KBM-7 (cell line): Measurements from ENCODE around the gene SATB2.

Experiments used
- DNase-seq: peaks from one replicate; pipeline ENCODE4 v3.0.0-alpha.2; 2015
- in situ Hi-C: fragments of 300-500 bp; cut with MboI; formaldehyde crosslinking; loops from 2 replicates; pipeline ENCODE4 v1.14.3; 2020; ENCODE audit warnings: low sequenced_read_pairs, low pct_unique_long_range_greater_than_20kb, mixed read lengths

Gene SATB2

GRCh38 chr2:199467066-199467822 is 9.5 kb upstream of the SATB2 start:
- in situ Hi-C loops: no loop called here
- no peak for DNase-seq

DNA sequence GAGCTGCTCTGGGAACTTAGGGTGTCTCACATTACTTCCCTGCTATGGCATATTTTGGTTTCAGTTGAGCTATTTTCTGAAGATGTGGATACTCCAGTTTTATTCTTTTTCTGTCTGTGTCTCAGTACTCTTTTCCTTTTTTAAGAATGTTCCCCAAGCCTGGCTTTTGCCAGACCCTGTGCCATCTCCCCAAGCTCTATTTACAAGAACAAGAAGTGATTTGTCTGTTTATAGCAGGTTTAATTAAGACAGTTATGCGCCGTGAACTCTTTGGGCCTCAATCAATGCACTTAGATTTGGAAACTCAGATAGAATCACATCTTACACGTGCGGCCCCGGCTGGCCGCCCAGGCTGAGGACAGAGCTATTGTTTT is 8.9 kb upstream of the SATB2 start:
- DNase-seq: no peak
- in situ Hi-C loops: no loop called here

- no peak for DNase-seq
- in situ Hi-C loops: no loop called here
These were observed 8.4 kb upstream of the SATB2 start for GRCh38 chr2:199465988-199466691.

DNA sequence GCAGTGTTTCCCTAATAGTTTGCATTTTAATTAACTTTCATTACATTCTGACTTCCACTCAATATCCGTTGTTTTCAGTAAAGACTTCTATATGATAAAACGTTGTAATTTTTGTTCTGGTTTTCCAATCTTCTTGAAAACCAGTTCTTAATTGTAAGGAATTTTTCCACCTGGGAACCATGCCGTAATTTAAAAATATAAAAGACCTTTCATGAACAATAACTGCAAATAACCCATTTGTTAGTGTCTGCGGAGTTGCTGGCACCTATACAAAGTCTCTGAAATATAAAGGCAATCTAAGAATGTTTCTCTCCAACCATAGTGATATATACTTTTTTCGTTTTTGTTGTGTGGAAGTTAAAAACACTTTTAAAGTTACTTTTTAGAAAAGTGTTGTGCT is 7.7 kb upstream of the SATB2 start:
- in situ Hi-C loops: no loop called here
- DNase-seq: no peak

DNA sequence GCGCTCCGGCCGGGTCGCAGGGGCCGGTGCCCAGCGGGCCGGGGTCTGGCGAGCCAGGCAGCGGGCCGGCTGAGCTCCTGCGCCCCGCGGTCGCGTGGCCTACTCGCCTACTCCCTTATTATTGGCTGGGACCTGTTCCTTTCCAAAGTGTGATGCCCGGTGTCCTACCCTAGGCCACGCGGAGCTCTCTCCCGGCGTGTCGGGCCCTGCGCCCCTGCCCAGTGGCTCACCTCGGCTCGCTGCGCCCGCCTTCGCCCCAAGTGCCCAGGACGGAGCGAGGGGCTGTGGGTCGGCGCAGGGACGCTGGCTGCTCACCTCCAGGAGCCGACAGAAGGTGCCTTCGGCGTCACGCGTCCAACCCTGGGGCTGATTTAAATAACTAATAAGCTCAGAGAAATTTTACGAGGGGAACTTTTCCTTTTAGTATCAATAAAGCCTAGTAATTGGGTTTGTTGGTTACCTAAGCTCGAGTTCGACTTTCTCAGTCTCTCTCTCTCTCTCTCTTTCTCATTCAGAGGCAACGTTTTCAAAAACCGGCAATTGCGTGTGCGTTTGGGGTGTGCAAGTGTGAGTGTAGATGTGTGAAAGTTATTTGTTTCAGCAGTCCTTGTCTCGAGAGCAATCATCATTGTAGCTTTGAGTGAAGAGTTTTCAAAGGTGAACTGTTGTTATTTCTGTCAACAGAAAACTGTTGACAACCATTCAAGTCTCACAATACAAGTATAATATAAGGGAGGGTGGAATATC is 7.0 kb upstream of the SATB2 start:
- no peak for DNase-seq
- in situ Hi-C loops: no loop called here

DNA sequence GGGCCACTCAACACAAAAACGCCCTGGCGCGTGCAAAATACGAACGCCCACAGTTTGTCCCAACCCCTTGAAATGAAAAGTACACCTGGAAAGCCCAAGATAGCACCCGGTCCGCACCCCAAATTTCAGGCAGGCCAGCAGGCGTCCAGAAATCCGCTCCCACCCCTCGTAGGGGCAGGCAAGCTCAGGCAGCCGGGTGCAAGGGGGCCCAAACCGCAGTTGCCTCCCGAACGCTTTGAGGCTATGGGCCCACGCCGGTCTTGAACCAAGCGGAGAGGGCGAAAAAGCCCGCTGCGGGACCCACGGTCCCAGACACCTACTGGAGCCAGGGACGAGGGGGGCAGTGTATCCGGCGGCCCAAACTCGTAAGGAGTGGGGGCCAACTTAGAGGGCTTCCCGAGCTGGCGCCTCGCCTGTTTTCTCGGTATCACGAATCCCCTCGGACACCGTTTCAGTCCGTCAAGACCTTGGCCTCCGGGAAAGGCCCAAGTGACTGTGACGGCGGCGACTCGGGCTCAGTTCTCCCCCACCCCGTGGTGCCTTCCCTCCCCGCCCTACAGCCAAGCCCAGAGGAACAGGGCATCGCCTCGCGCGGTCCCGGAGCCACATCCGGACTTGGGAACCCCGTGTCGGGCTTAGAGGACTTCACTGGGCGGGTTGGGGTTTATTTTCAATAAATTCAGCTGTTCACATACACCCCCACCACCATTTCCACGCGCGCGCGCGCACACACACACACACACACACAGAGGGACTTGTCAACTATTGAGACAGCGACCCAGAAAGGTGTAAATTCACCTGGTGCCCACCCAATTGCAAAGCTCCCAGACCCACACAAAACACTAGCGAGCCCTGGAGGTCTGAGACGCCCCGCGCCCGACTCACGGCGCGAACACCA is 6.2 kb upstream of the SATB2 start:
- in situ Hi-C loops: no loop called here
- DNase-seq: no peak

GRCh38 chr2:199462956-199463692 is 5.4 kb upstream of the SATB2 start:
- in situ Hi-C loops: no loop called here
- DNase-seq: peak; percentile 89

GRCh38 chr2:199462347-199462955 is 4.7 kb upstream of the SATB2 start:
- in situ Hi-C loops: no loop called here
- no peak for DNase-seq

DNA sequence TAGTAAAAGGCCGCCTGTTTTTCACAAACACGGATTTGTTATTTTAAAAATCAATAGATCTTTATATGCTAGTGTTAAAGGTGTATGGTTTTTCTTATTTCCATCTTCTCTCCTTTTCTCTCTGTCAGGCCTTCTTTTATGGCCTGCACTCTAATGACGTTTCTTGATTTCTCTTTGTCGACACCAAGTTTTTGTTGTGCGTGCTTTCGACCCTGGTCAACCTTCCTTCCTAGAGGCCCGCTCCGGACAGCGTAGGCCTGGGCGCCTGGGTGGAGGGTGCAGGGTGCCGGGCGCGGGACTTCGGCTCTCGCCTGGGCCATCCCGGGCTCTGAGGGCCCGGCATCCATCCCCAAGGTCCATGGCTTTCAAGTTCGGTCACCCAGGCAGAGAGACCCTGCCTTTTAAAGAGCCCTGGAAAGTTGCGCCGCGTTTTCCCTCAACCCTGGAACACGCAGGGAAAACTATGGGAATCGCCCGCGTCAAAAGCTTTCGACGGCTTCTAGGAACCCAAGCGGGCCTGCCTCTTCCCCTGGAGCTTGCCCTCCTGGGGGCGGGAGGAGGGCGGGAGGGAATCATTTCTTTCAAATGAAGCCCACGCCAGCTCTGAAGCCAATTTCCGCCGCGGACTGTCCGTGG is 4.1 kb upstream of the SATB2 start:
- in situ Hi-C loops: no loop called here
- DNase-seq: no peak

- DNase-seq: no peak
- in situ Hi-C loops: no loop called here
These were observed 3.3 kb upstream of the SATB2 start for GRCh38 chr2:199460846-199461710.

DNA sequence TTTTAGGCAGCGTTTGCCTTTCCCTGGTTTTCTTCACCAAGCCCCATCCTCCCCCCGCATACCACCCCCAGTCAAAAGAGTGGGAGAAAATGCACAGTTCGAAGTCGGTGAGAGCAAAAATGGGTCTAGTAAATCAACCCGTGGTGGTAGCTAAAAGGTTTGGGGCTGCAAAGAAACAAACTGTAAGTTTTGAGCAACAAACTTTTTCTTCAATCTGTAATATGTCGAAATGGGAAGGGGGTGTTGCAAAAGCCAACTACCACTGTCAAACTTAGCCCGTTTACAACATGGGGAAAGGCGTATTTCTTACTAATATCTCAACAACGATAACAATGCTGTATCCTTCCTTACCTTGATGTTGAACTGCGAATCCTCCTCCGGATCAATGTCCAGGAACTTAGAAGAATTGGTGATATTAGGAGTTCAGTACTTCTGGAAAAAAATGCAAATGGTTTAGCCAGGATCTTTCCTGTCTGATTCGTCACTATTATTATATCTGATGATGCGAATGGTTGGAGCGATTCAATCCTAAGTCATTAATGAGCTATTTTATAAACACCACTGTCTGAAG is 2.4 kb upstream of the SATB2 start:
- DNase-seq: no peak
- in situ Hi-C loops: no loop called here

GRCh38 chr2:199459286-199460100 is 1.8 kb upstream of the SATB2 start:
- in situ Hi-C loops: no loop called here
- peak; percentile 93 for DNase-seq

DNA sequence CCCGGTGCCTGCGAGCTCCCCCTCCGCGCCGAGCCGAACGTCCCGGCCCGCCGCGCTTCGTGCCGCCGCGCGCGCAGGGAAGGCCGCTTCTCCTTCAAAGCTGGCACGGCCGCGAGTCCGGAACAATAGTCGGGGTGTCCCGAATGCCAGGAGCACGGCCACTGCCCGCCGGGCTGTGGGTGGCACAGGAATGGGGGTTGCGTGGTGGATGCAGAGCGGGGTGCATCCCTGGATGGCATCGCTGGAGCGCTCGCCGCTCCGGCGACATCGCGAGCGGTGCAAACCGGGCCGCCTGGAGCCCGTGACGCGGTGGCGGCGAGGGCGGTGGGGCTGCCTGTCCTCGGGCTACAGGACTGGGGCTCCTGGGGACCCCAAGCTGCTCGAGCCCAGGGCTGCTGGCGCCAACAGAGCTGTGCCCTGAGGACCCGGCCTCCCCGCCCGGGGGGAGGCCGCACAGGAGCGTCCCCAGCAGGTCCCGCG is 1.1 kb upstream of the SATB2 start:
- in situ Hi-C loops: no loop called here

GRCh38 chr2:199458009-199458805 is 468 bp upstream of the SATB2 start:
- in situ Hi-C loops: no loop called here
- peak; percentile 70 for DNase-seq

More for the DNA sequence above, 1.1 kb upstream of the SATB2 start:
- DNase-seq: no peak
